ENCODE measurements around the gene POMT2.

GRCh38 chr14:77325746-77326094 lies 5.0 kb upstream of the POMT2 start:
- TF ChIP-seq CTCF (IDR thresholded peaks at IDR 0.05; ENCODE audit: low read length), result no peak
- no peak for TF ChIP-seq EZH2 (IDR thresholded peaks at IDR 0.05; ENCODE audit: borderline replicate concordance, low read length)
